Sciatic nerve (tissue), 2 donors: Measurements from ENCODE around the gene MAPRE3. TPM values are rescaled to one million over a fixed set of nuclear protein-coding genes. Genes with fewer than 3 reads are reported as not detected.

Experiments
- ATAC-seq: fragments of 200-7000 bp; cut with Tn5 transposase; one replicate; pipeline ENCODE4 v1.9.1; 2020; ENCODE audit warnings: mild to moderate bottlenecking, moderate library complexity
- DNase-seq: peaks from one replicate; pipeline ENCODE4 v3.0.0-alpha.2; 2020; ENCODE audit warnings: low spot score
- intact Hi-C: fragments of 100-400 bp; cut with DNase I; formaldehyde crosslinking; loops from one replicate; pipeline ENCODE4 v1.14.2; 2022
- total RNA-seq: library from RNA; stranded (reverse); fragmentation: NEBNext Ultra II Directional; extraction: Animal tissue kit (Norgen Biotek cat#: 25700); gene quantifications from one replicate; pipeline ENCODE4 v1.2.1, GENCODE V29; 2021
- donor health status: DM: no; HTN: no; CAD: no.
- donor health status: DM: no; HTN: no; CAD: no.

The MAPRE3 gene
- total RNA-seq, 1 donor from 2014 or later, result 26.7 TPM

DNA sequence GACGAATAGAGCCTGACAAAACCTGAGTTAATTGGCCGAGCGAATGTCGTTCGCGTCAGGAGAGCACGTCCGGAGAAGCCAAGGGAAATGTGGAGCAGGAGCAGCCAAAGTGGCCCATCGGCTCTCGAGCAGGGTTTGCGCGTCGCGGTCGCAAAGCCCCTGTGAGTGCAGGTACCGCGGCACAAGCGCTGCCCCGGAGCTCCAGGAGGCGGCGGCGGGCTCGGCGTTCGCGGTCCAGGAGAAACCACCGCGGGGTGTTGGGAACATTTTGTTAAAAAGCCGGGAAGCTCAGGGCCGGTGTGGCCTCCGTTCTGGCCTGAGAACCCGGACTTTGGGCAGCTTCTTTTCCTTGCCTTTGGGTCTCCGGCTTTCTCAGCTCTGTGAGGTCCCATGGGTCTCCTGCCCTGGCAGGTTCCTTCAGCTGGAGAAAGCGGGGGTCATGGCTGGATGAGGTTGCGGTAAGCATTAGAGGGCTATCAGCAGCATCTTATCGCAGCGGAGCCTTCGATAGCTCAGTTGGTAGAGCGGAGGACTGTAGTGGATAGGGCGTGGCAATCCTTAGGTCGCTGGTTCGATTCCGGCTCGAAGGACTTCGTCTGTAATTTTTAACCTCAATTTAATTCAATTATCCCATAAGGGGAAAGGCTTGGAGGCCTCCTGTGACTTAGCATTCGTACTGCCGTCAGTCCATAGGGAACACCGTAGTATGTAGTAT is 80.0 kb downstream of the MAPRE3 start:
- ATAC-seq (peak; percentile 94), DNase-seq (peak; percentile 96)
- intact Hi-C loops, result no loop called here

DNA sequence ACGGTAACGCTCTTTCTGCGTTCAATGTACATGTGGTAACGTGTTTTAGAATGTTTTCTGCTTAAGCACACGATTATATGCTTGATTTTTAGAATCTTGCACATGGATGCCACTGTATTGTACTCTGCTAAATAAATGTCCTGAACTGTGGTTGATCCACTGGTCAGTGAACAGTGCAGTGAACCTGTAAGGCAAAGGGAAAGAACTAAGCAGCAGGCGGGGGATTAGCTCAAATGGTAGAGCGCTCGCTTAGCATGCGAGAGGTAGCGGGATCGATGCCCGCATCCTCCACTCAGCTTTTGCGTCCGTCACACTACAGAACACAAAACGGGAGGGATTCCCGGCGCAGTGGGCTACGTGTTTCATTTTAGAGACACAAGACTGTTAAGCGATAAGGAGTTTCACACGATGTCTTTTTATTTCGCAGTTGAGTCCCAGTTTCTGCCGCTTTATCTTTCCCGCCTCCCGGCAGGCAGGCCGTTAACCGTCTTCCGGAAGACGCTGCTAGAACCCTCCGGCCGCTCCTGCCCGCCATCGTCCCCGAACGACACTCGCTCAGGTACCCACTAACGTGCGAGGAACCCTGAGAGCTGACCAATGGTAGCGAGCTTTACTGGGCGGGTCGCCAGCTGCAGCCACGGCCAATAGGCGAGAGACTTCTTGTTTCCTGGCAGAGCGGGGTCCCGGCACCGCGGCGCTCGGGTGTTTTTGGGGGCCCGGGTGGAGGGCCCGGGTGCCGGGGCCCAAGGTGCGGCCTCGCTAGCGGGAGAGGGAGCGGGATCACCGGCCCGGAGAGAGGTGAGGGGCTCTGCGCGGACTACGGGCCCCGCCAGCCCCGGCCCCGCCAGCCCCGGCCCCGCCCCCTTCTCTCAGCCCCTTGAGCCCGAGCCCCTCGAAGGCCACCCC is 80.8 kb downstream of the MAPRE3 start, which contains the start of gene AGBL5:
AGBL5 (plus strand) TSS at position 673 of the 906 bp plus-strand sequence. CDS start 1,291 bp downstream, outside the sequence.
- peak; percentile 98 for DNase-seq
- intact Hi-C loops, result no loop called here
- peak; percentile 93 for ATAC-seq

DNA sequence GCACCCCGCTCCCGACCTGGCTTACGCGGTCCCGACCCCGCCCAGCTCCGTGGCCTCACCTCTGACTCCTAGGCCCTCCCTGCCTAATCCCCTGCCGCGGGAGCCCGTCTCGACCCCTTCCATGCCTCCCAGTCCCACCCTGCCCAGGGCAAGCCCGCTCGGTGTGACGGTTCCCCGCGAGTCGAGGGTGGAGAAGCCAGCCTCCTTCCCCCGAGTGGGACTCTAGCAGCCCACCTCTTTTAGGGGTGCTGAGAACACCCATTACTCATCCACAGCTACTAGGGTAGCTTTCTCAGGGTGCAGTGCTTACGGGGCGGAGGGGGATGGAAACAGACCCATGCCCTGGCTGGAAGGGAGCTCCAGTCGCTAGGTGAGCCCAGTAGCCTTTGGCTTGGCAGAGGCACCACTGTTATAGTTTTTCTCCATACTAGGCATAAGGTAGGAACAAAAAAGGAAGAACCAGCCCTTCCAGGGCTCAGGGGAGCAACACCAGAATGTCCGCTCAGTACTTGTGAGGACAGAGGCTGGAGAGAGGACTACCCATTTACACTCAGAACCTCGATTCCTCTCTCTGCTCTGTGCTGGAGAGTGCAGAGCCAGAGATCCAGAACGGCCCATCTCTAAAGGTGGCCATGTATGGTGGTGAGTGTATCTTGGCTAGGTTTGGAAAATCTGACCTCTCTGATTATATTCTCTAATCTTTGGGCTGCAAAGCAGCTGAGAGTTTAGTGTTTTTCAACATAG is 81.6 kb downstream of the MAPRE3 start:
- intact Hi-C loops, result no loop called here
- ATAC-seq, result no peak
- peak; percentile 79 for DNase-seq

DNA sequence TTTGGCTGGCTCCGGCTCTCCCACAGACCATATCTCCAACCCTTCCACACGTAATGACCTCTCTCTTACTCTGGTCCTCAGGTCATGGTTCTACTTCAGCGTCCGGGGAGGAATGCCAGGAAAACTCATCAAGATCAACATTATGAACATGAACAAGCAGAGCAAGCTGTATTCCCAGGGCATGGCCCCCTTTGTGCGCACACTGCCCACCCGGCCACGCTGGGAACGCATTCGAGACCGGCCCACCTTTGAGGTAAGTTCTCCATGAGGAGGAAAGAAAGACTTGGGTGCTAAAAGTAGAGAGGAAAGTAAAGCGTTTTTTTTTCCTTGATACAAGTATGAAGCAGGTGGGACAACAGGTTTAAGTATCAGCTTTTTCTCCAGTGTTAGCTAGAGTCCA is 82.9 kb downstream of the MAPRE3 start:
- DNase-seq, result no peak
- ATAC-seq, result no peak
- intact Hi-C loops, result no loop called here

DNA sequence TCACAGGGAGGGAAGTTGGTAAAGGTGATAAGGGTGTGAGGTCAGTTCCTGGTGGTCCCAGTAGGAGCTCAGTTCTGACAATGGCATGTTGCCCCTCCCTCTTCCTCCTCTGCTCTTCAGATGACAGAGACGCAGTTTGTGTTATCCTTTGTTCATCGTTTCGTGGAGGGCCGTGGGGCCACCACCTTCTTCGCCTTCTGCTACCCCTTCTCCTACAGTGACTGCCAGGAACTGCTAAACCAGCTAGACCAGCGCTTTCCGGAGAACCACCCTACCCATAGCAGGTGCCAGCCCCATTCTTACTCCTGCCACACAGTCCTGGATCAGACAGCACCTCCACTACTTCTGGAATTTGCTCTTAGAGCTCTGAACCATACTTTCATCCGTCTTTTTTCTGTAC is 83.3 kb downstream of the MAPRE3 start:
- intact Hi-C loops, result no loop called here
- no peak for DNase-seq
- ATAC-seq, result no peak

DNA sequence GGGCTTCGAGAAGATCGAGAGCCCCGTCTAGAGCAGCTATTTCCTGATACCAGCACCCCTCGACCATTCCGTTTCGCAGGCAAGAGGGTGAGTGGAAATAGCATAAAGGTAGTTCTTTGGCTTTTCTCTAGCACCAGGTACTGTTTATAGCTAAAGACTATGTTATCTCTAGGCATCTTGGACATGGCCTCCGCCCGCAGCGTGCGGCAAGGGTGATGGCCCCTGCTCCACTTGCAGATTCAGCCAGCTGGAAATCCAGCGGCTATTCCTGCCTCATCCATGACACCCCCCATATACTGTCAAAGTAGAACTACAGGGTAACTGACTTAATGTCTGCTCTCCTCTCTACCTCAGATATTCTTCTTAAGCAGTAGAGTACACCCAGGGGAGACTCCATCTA is 84.3 kb downstream of the MAPRE3 start:
- ATAC-seq, result no peak
- intact Hi-C loops, result no loop called here
- no peak for DNase-seq

DNA sequence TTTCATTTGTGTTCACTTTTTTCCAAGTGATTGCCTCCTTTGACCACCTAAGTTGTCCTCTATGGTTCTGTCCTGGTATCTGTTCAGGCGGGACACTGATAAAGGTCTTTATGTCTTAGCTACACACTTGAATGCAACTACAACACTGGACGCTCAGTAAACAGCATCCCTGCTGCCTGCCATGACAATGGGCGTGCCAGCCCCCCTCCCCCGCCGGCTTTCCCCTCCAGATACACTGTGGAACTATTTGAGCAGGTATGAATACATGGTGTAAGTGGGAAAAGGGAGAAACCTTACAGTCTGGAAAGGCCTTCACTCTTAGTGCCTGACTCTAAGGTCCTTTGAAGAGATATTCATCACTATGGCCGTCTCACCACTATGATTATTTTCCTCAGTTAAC is 86.7 kb downstream of the MAPRE3 start:
- no peak for DNase-seq
- intact Hi-C loops, result no loop called here
- no peak for ATAC-seq

DNA sequence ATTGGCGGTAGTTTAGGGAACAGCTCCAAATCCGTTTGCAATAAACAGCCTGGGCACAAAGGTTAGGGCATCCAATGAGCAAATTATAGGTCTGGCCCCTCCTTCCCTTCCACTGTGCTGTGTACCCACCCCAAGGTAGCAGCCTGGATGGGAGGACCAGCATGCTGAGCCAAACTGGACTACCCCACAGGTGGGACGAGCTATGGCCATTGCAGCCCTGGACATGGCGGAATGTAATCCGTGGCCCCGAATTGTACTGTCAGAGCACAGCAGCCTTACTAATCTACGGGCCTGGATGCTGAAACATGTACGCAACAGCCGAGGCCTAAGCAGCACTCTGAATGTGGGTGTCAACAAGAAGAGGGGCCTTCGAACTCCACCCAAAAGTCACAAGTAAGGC is 87.8 kb downstream of the MAPRE3 start:
- DNase-seq, result no peak
- intact Hi-C loops, result no loop called here

DNA sequence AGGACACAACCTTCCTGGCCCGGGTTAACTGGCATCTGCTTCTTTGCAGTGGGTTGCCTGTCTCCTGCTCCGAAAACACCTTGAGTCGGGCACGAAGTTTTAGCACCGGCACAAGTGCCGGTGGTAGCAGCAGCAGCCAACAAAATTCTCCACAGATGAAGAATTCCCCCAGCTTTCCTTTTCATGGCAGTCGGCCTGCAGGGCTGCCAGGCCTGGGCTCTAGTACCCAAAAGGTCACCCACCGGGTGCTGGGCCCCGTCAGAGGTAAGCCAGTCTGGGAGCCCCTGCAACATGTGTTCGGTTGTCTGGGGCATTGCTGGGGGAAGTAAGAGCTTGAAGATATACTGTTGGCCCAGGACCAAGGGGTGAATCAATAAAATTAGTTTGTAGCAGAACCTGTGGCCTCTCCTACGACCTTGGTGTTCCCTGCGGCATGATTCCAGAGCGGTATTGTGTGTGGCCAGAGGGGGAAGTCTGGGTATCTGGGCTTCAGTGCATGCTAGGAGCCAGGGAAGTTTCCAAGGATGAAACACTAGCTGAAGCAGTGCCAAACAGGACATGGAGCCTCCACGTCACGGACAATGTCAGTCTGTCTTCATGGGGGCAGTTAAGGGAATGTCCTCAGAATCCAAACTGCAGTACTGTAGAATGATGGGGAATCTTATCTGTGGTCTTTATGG is 88.8 kb downstream of the MAPRE3 start:
- DNase-seq (no peak), ATAC-seq (no peak)
- intact Hi-C loops, result no loop called here

More for the DNA sequence above, 87.8 kb downstream of the MAPRE3 start:
- ATAC-seq, result no peak

DNA sequence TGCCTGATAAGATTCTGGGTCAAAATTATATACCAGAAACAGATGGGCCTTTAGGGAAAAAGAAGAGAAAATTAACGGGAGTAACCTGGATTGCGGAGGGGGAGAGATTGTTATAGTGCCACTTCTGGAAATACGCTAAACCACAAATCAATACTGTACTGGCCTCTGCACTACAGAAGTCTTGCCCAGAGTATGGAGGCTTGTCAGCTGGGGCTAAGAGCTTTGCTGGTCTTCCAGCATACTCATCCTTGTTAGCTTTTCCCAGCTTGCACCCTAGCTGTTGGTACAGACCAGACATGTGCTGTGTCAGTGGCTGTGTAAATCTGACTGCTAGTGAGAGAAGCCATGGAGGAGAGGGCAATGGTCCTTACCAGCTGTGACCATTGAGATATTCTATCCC is 89.9 kb downstream of the MAPRE3 start:
- ATAC-seq, result no peak
- no peak for DNase-seq
- intact Hi-C loops, result no loop called here

DNA sequence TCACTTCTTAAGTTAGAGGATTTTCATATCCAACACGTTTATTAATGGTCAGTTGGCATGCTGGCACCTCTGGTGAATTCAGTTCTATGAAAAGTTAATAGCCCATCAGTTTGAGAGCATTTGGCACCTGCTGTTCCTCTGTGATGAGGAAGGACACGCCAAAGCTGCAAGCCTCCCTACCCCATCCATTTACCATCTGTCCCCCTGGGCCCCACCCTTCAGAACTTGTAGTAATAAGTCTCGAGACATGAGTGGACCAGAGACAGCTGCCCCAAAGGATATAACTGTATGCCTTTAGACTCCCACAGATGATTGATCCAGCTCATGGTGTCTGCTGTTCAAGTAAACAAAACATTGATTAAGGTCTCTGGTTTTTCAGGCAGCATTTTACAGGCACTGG is 94.7 kb downstream of the MAPRE3 start:
- intact Hi-C loops, result no loop called here
- ATAC-seq, result no peak
- no peak for DNase-seq

DNA sequence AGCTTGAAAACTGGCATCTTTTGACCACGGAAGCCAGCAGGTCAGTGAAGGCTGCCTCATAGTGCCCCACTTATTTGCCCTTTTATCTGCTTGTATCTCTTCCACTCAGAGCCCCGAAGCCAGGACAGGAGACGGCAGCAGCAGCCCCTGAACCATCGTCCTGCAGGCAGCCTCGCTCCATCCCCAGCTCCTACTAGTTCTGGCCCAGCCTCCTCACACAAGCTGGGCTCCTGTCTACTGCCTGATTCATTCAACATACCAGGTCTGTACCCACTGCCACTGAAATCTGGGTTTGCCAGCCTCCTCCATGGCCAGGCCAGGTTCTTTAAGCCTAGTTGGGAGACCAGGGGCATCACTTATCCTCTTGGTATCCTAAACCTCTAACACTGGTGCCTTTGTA is 96.9 kb downstream of the MAPRE3 start:
- intact Hi-C loops, result no loop called here
- ATAC-seq, result no peak
- DNase-seq, result no peak

DNA sequence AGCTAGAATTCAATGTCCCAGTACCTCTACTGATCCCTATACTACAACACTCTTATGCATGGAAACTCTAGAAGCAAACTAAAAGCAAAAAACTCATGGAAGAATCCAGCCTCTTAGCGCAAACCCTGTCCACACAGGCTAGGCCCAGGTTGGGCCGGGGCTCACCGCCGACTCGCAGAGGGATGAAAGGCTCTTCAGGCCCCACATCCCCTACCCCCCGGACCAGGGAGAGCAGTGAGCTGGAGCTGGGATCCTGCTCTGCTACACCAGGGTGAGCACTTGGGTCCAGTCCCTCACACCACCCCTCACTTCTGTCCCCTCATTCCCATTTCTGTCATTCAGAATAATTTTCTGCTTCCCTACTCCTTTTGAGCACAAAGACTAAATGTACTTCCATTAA is 99.0 kb downstream of the MAPRE3 start:
- DNase-seq (peak; percentile 47), ATAC-seq (no peak)

DNA sequence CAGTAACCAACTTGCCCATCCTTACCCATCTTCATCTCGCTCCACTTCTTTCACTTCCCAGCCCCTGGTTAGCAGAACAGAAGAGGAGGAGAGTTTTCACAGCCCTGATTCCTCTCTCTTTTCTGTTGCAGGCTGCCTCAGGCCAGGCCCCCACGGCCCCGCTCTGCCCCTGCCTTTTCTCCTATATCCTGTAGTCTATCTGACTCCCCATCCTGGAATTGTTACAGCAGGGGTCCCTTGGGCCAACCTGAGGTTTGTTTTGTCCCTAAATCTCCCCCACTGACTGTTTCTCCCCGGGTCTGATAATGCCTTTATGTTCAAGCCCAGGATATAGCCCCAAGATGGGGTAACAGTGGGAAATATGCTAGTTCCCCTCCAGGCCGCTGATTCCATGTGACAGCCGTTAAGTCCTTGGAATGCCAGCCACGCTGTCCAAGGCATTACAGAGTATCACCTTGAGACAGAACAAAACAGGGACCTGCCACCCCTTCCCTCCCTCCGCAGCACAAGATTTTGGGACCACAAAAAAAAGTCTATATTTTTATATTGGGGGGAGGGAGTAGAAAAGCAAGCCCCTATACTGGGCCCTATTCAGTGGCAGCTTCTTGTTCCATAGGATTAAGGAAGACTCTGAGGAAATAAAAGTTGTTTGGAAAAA is 99.7 kb downstream of the MAPRE3 start:
- no peak for DNase-seq
- intact Hi-C loops, result no loop called here
- no peak for ATAC-seq

More for the DNA sequence above, 99.0 kb downstream of the MAPRE3 start:
- intact Hi-C loops, result no loop called here

DNA sequence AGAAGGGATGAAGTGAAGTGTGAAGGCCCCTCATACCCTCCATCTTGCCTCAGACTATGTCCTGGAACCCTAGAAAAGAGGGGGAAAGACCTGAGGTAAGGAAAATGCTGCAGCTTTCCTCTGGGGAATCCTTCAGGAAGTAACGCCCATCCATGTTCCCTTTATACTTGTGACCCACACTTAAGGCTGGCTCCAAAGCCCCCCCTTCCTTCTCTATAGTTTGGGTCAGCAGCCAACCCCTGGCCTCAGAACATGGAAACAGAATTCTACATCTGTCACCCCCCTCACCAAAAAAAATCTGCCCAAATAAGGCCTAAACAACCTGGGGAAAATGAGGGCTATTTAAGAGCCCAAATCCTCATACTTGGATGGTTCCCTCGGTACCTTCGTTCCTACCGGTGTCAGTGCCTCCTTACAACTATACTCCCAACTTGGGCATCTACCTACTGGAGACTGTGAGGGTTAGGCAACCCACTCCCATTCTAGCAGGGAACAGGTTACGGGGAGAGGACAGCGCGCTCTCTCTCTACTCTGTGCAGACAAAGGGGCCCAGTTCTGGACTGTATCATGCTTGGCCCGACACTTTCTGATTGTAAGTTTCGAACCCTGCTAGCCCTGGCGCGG is 100.3 kb downstream of the MAPRE3 start:
- DNase-seq (no peak), ATAC-seq (no peak)
- intact Hi-C loops, result no loop called here

DNA sequence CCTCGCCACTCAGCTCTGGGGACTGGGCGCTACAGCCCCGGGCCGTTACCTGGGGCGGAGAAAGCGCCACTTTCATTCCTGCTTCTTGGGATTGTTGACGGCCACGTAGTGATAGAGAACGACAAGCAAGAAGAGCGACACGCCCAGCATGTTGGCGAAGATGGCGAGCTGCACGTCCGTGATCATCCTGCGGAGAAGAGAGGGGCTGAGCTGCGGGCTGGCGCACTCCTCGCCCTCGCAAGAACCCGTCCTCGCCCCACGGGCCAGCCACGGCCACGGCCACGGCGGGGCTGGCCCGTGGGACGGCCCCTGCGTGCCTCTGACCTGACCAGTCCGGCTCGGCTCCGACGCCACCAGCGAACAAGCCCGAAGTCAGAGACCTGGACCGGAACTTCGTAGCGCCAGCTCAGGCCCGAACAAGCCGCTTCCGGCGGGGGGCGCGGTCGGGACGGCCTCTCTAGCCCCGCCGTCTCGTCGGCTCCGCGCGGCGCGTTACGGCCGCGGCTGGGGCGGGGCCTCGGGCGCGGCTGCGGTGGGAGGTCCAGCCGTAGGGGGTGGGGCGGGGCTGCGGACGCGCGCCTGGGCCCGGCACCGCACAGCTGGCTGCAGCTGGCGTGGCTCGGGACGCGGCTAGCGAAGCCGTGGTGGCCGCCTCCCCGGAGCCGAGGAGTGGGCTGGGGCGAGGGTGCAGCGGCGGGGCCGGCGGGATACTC is 101.0 kb downstream of the MAPRE3 start, which contains the start of gene OST4:
OST4 (minus strand) TSS at position 378 of the 713 bp plus-strand sequence.
- ATAC-seq (peak; percentile 94), DNase-seq (peak; percentile 95)
- intact Hi-C loops, result no loop called here
